Measurements from ENCODE around the gene BEX4. TPM values are rescaled to one million over a fixed set of nuclear protein-coding genes. Genes with fewer than 3 reads are reported as not detected.

BEX4 gene
- total and polyA plus RNA-seq, 10 of the 15 experiments (the other 5 are each of a cell fraction or from before 2014, with no cell fraction given), result 0.76 to 3.3 (median 2.2) TPM

GRCh38 chrX:103240155-103240554 is 25.2 kb downstream of the BEX4 start:
- no peaks in the 10 kb centered on the region for H3K36me3 ChIP-seq (ENCODE audit: control insufficient read depth in 2 of 2, insufficient read depth in 2 of 2, low read length in 1 of 2)
- H3K9ac ChIP-seq (ENCODE audit: control insufficient read depth, insufficient read depth, low read length), result no peak overlapping the region
- H3K79me2 ChIP-seq (ENCODE audit: control insufficient read depth, insufficient read depth, low read length), result no peaks in the 10 kb centered on the region
- ChIA-PET CTCF (no interaction called here), POLR2A (no interaction called here), RAD21 (ENCODE audit: unreplicated experiment) (no interaction called here), SMC1A (ENCODE audit: uncharacterized antibody, unreplicated experiment) (no interaction called here)
- FAIRE-seq, result no peak
- no peaks in the 10 kb centered on the region for H4K20me1 ChIP-seq (ENCODE audit: control insufficient read depth, insufficient read depth)
- no peak overlapping the region for H2AFZ ChIP-seq (ENCODE audit: control insufficient read depth, low read depth, low read length)
- no peak for ATAC-seq
- H3K27ac ChIP-seq (ENCODE audit: control insufficient read depth, insufficient read depth), result no peak overlapping the region
- H3K4me3 ChIP-seq, result no peak overlapping the region
- no peaks in the 10 kb centered on the region for H3K4me1 ChIP-seq (ENCODE audit: control insufficient read depth, insufficient read depth, low read length)
- DNase-seq (ENCODE audit: low read depth, low spot score), result no peak
- no peaks in the 10 kb centered on the region for H3K9me3 ChIP-seq (replicated peaks; ENCODE audit: control insufficient read depth, insufficient read depth, low read length)
- H3K4me2 ChIP-seq (ENCODE audit: control insufficient read depth, insufficient read depth), result no peak overlapping the region
- no TSS peak for BruUV-seq (replicated peaks)
- no peaks in the 10 kb centered on the region for H3K27me3 ChIP-seq (replicated peaks in 1 of 2; ENCODE audit: control insufficient read depth in 2 of 2, insufficient read depth in 2 of 2, low read length in 1 of 2)
- intact Hi-C loops (cut with micrococcal nuclease; ENCODE audit: unreplicated experiment) (no loop called here), in situ Hi-C loops (cut with MboI) (no loop called here)
- no peak for TF ChIP-seq EP300 (IDR thresholded peaks at IDR 0.05; ENCODE audit: borderline replicate concordance in 1 of 2, control insufficient read depth in 1 of 2, low read depth in 2 of 2, low read length in 2 of 2)
- TF ChIP-seq CBX3 (IDR thresholded peaks at IDR 0.05; ENCODE audit: borderline replicate concordance, low read depth), result no peak
- TF ChIP-seq BACH1 (IDR thresholded peaks at IDR 0.05; ENCODE audit: borderline replicate concordance), result no peak
- TF ChIP-seq TCF12 (IDR thresholded peaks at IDR 0.05; ENCODE audit: low read depth, low read length), result no peak
- no peak for TF ChIP-seq IRF5 (IDR thresholded peaks at IDR 0.05; ENCODE audit: borderline replicate concordance)
- TF ChIP-seq KDM1A (IDR thresholded peaks at IDR 0.05; ENCODE audit: borderline replicate concordance), result no peak
- no peak for TF ChIP-seq CHD4 (IDR thresholded peaks at IDR 0.05)
- TF ChIP-seq NR2C2 (IDR thresholded peaks at IDR 0.05; ENCODE audit: borderline replicate concordance, control insufficient read depth, insufficient read length, low read depth), result no peak
- TF ChIP-seq CREM (IDR thresholded peaks at IDR 0.05; ENCODE audit: low read depth), result no peak
- TF ChIP-seq CEBPB (IDR thresholded peaks at IDR 0.05; ENCODE audit: borderline replicate concordance in 1 of 2, low read depth in 2 of 2, low read length in 2 of 2), result no peak
- no peak for TF ChIP-seq ZSCAN29 (IDR thresholded peaks at IDR 0.05)
- TF ChIP-seq POLR2AphosphoS5 (IDR thresholded peaks at IDR 0.05; ENCODE audit: low read length), result no peak
- TF ChIP-seq E2F8 (IDR thresholded peaks at IDR 0.05; ENCODE audit: low read depth, partially characterized antibody), result no peak
- no peak for TF ChIP-seq MLLT1 (IDR thresholded peaks at IDR 0.05)
- TF ChIP-seq PAX5 (IDR thresholded peaks at IDR 0.05; ENCODE audit: borderline replicate concordance, low read depth, low read length), result no peak
- TF ChIP-seq BMI1 (IDR thresholded peaks at IDR 0.05; ENCODE audit: borderline replicate concordance), result no peak
- TF ChIP-seq BCLAF1 (IDR thresholded peaks at IDR 0.05), result no peak
- no peak for TF ChIP-seq CBX5 (IDR thresholded peaks at IDR 0.05; ENCODE audit: low read depth)

Measured in GM12878 (cell line).